GM04503 (cell line): ENCODE results near the gene TNFRSF17.
A peak's percentile ranks its signal among the peaks of the same experiment; 100 is the strongest.
"Not testable (repeated sequence)": the region's sequence is repeated elsewhere in the genome, so short reads cannot be mapped to it uniquely, and the experiment has no call there.

ENCODE experiments used
- DNase-seq: peaks from one replicate; pipeline ENCODE4 v3.0.0-alpha.2; 2012; ENCODE audit warnings: low read depth

The TNFRSF17 gene

DNA sequence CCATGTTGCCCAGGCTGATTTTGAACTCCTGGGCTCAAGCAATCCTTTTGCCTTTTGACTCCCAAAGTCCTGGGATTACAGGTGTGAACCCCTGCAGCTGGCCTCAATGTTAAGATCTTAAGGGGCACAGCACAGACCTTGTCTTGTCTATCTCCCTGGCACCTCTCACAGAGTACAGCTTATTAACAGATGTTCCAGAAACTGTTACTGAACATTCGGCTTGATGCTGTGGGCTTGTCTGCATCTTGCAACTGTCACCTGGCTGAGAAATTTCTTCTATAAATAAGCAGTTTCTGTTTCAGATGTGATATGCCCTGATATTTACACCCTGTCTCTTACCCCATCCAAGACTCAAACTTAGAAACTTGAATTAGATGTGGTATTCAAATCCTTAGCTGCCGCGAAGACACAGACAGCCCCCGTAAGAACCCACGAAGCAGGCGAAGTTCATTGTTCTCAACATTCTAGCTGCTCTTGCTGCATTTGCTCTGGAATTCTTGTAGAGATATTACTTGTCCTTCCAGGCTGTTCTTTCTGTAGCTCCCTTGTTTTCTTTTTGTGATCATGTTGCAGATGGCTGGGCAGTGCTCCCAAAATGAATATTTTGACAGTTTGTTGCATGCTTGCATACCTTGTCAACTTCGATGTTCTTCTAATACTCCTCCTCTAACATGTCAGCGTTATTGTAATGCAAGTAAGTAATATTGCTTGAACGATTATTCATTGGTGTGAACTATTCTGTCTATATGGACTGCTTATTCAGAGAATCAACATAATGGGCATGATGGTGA, at the start of gene TNFRSF17:
TNFRSF17 (plus strand) TSS at position 450 of the 791 bp plus-strand sequence; CDS start at position 565, 115 bp downstream.
- DNase-seq = peak; percentile 26

GRCh38 chr16:11915644-11916523, 49.1 kb upstream of the TNFRSF17 start, which contains the start of gene GSPT1:
GSPT1 (minus strand) TSS chr16:11915956; CDS start chr16:11915720, 236 bp downstream.
- DNase-seq = peak; percentile 85

DNA sequence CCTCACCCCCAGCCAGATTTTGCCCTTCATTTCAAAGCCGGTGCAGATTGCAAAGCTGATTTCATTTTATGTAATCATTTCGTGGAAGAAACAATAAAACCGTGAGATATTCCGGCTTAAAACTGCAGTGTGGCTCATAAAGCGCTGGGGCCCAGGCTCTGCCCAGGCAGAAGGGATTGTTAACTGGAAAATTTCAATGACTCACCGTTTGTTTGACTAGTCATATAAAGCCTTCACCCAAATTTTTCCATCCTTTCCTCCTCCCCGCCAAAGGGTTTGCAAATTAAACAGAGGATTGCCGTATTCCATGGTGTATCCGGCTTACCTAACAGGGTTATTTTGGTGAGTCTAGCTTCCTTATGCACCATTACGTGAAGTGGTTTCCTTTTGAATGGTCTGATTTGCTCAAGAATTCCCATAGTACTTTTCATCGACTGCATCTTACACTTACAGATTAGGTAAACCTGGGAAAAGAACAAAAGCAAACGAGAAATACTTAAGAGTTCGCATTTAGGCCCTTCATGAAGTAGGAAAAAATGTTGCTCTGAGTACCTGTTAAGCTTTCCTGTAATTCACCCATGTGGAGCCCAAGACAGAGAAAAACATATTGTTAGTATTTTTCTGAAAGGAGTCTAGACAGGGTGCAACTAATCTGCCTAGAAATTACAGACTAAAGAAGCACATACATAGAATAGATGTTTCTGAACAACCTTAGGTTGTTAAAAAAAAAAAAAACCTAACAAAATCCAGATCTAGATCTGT, 48.3 kb upstream of the TNFRSF17 start:
- no peak for DNase-seq

GRCh38 chr16:11924046-11924445, 41.0 kb upstream of the TNFRSF17 start:
- not testable (repeated sequence) for DNase-seq

- DNase-seq = not testable (repeated sequence)
Measured at GRCh38 chr16:11927350-11927749, 37.7 kb upstream of the TNFRSF17 start.

- not testable (repeated sequence) for DNase-seq
Measured at GRCh38 chr16:11941945-11942344, 23.1 kb upstream of the TNFRSF17 start, which contains the start of gene NPIPB2. NPIPB2 (minus strand) TSS chr16:11942045; CDS start chr16:11942045, 0 bp downstream.

DNA sequence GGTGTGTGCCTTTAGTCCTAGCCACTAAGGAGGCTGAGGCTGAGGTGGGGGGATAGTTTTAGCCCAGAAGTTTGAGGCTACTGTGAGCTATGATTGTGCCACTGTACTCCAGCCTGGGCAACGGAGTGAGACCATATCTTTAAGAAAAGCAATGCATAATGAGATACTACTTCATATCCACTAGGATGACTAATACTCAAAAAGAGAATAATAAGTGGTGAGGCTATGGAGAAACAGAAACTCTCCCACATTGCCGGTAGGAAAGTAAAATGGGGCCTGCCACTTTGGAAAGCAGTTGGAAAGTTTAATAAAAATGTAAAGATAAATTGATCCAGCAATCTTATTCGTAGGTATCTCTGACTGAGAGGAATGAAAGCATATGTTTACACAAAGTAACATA, 18.6 kb upstream of the TNFRSF17 start:
- no peak for DNase-seq

DNA sequence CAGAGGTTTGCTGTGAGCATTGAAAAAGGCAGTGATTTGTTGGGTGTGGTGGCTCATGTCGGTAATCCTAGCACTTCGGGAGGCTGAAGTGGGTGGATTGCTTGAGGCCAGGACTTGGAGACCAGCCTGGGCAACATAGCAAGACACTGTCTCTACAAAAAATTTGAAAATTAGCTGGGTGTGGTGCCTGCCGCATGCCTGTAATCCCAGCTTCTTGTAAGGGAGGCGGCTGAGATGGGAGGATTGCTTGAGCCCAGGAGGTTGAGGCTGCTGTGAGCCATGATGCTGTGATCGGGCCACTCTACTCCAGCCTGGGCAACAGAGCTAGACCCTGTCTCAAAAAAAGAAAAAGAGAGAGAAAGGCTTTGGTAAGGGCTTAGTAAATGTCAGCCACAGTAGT, 16.2 kb upstream of the TNFRSF17 start:
- no peak for DNase-seq

GRCh38 chr16:11949527-11949926, 15.5 kb upstream of the TNFRSF17 start:
- DNase-seq = no peak

DNA sequence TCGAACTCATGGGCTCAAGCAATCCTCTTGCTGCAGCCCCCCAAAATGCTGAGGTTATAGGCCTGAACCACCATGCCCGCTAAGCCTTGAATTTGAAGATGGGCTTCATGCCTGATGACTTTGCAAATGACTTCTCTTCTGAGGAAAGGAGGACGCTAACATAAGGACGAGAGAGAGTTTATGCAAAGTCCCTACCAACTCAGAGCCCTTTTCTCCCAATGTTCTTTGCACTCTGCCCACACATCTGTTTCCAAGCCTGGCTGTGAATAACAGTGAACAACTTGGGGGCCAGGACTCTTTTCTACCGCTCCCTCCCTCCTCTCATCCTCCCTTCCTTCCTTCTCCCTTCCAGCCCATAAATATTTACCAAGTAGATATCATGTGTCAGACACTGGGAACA, 14.6 kb upstream of the TNFRSF17 start:
- no peak for DNase-seq

DNA sequence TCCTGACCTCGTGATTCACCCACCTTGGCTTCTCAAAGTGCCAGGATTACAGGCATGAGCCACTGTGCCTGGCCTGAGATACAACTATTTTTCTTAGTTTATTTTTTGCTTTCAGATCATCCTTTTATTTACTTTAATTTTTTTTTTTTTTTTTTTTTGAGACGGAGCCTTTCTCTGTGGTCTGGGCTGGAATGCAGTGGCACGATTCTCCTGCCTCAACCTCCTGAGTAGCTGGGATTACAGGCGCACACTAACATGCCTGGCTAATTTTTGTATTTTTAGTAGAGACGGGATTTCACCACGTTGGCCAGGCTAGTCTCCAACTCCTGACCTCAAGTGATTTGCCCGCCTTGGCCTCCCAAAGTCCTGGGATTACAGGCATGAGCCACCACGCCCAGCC, 11.4 kb upstream of the TNFRSF17 start:
- DNase-seq = not testable (repeated sequence)

DNA sequence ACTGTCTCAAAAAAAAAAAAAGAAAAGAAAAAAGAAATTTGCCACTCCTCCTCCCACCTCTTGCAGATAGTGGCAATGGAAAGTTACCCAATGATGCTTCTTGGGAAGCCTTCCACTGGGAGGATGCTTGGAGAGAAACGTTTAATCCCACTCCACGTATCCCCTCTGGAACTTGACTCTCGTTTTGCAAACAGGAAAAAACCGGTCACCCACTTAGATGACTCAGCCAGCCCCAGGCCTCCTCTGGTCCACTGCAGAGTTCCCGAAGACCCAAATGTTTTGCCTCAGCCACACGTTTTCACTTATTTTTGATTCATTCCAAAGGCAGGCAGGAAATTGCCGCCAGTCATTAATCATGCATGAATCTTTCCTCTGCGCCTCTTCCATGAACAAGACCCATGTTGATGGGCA, 9.3 kb upstream of the TNFRSF17 start:
- peak; percentile 94 for DNase-seq

DNA sequence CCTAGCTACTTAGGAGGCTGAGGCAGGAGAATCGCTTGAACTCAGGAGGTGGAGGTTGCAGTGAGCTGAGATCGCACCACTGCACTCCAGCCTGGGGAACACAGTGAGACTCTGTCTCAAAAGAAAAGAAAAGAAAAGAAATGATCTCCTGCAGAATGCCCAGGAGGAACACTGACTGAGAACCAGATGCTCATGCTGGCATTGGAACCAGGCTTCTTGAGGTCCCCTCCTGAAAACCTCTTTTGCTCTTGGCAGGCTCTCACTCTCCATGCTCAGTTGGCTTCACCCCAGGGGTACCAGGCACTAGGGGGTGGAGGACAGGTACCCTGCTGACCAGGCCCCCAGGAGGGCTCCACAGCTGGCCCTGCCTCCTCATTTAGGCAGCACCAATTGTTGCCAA, 8.5 kb upstream of the TNFRSF17 start:
- no peak for DNase-seq

DNA sequence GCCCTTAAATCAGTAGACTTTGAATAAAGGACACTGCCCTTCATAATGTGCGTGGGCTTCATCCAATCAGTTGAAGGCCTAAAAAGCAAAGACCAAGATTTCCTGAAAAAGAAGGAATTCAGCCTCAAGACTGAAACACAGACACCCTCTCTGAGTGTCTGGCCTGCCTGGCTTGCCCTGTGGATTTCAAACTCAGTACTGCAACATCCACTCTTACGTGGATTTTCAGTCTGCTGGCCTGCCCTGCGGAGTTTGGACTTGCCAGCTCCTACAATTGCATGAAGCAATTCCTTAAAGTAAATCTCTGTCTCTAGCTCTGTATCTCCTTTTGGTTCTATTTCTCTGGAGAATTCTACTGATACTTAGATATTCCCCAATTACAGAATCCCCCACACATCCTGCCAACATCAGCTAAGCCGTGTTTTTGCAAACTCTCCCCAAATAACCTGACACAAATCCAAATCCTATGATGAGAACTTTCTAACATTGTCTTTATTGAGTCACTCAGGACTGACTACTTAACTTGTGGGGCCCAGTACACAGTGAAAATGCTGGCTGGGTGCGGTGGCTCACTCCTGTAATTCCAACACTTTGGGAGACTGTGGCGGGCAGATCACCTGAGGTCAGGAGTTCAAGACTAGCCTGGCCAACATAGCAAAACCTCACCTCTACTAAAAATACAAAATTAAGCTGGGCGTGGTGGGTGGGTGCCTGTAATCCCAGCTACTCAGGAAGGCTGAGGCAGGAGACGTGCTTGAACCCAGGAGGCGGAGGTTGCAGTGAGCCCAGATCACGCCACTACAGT, 7.2 kb upstream of the TNFRSF17 start:
- DNase-seq = no peak

DNA sequence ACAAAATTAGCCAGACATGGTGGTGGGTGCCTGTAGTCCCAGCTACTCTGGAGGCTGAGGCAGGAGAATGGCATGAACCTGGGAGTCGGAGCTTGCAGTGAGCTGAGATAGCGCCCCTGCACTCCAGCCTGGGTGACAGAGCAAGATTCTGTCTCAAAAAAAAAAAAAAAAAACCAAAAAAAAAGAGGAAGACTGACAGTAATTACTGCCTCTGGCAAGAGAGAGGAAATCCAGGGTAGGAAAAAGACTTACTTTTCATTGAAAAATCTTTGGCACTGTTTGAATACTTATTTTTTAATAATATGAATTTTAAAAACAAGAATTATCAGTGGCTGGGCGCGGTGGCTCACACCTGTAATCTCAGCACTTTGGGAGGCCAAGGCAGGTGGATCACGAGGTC, 2.6 kb upstream of the TNFRSF17 start:
- DNase-seq = not testable (repeated sequence)

- not testable (repeated sequence) for DNase-seq
Measured at GRCh38 chr16:11962978-11963377, 2.0 kb upstream of the TNFRSF17 start.

DNA sequence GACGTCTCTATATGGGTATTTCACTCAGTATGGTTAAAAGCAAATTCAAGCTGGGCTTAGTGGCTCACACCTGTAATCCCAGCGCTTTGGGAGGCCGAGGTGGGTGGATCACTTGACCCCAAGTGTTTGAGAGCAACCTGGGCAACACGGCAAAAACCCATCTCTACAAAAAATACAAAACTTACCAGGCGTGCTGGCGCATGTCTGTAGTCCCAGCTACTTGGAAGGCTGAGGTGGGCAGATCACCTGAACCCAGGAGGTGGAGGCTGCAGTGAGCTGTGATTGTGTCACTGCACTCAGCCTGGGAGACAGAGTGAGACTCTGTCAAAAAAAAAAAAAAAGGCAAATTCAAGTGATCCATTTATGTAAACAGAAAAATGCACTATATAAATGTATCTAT, 1.3 kb upstream of the TNFRSF17 start:
- DNase-seq = no peak

DNA sequence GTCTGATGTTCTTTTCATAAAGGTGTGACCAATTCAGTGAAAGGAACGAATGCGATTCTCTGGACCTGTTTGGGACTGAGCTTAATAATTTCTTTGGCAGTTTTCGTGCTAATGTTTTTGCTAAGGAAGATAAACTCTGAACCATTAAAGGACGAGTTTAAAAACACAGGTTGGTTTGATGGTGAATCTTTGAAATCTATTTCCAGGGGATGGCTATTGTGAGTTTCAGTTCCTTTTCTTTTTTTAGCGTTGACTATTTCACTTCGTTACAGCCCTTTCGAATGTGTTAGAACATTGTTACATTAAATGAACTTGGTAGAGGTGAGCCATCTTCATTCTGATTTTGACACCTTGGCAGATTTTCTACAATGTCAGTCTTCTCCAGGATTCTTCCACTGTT, 1.2 kb downstream of the TNFRSF17 start:
- DNase-seq = no peak

GRCh38 chr16:11967195-11967911, 2.3 kb downstream of the TNFRSF17 start:
- no peak for DNase-seq

- no peak for DNase-seq
Measured at GRCh38 chr16:11968577-11968976, 3.6 kb downstream of the TNFRSF17 start.
